Inflammatory macrophage treated with lipopolysaccharide for 4 hours (primary cell): ENCODE results near the gene PIGX.

ENCODE experiments used
- DNase-seq: peaks from one replicate; pipeline ENCODE4 v3.0.0-alpha.2; 2020

The PIGX gene

DNA sequence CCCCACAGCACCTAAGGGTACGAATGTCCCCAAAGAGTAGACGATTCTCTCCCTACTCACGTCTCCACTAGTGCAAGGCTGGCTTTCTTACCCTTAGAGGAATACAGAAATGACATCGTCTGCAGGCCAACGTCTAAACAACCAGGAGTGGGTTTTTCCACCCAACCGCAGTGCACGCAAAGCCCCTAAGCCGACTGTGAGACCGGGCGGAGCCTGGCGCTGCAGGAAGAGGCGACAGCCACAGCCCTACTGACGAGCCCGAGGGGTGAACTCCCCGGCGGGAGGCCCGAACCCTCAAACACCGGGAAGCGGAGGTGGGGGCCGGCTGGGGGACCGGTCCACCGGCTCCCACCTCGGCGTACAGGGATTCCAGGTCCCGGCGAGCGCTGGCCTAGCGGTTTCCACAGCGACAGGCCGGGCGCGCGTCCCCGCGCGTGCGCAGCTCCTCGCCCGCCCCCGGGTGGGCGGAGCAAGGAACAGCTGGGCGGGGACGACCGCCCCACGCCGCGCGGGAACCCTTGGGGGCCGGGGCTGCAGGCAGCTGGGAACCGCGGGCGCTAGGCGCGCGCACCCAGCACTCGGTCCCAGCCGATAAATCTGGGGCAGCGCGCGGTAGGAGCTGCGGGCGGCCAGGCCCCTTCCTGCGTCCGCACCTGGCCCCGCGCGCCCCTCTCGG, at the start of gene PIGX, which contains the start of gene CEP19:
Gene PIGX, plus strand, starts transcription at position 540 of the 676 bp plus-strand sequence.
Gene CEP19, minus strand, starts transcription at position 413 of the 676 bp plus-strand sequence. CDS start 3,593 bp downstream, outside the sequence.
- DNase-seq: peak; percentile 87

- DNase-seq: no peak
Measured at GRCh38 chr3:196662711-196663571, 49.2 kb upstream of the PIGX start.

DNA sequence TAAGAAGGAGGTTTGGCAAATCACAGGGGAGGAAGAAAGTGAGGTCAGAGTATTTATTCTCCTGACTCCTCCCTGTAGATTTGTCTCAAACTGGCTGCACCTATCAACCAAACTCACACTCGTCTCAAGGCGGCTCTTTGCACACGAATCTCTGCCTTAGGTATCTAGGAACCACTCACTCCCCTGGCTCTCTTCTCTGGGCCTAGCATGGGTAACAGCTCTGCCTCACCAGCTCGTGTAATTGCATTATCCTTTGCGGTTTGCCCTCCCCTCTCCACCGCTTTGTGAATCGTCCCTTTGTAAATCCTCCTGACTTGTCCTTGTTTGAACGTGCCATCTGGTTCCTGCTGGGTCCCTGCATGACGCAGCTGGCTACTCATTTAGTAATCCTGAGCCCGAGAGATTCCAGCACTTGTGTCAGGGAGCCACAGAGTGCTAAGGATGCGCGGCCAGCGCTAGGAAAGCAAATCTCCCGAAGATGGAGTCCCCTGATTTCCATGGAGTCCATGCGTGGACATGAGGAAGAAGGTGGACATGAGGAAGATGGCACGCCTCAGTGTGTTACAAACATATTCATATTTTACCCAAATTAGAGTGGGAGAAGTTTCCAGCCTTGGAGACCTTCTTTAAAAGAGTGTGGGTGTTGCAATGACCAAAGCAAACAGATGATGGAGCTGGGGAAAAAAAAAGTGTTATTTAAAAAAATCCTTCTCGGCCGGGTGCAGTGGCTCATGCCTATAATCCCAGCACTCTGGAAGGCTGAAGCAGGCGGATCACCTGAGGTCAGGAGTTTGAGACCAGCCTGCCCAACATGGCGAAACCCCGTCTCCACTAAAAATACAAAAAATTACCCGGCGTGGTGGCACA, 45.9 kb upstream of the PIGX start:
- DNase-seq: no peak

- DNase-seq: no peak
Measured at GRCh38 chr3:196667056-196667825, 44.9 kb upstream of the PIGX start.

GRCh38 chr3:196670339-196670738, 41.8 kb upstream of the PIGX start:
- DNase-seq: peak; percentile 44

GRCh38 chr3:196673632-196674031, 38.5 kb upstream of the PIGX start:
- no peak for DNase-seq

- peak; percentile 67 for DNase-seq
Measured at GRCh38 chr3:196677353-196677752, 34.8 kb upstream of the PIGX start.

- DNase-seq: peak; percentile 79
Measured at GRCh38 chr3:196677931-196678330, 34.2 kb upstream of the PIGX start.

DNA sequence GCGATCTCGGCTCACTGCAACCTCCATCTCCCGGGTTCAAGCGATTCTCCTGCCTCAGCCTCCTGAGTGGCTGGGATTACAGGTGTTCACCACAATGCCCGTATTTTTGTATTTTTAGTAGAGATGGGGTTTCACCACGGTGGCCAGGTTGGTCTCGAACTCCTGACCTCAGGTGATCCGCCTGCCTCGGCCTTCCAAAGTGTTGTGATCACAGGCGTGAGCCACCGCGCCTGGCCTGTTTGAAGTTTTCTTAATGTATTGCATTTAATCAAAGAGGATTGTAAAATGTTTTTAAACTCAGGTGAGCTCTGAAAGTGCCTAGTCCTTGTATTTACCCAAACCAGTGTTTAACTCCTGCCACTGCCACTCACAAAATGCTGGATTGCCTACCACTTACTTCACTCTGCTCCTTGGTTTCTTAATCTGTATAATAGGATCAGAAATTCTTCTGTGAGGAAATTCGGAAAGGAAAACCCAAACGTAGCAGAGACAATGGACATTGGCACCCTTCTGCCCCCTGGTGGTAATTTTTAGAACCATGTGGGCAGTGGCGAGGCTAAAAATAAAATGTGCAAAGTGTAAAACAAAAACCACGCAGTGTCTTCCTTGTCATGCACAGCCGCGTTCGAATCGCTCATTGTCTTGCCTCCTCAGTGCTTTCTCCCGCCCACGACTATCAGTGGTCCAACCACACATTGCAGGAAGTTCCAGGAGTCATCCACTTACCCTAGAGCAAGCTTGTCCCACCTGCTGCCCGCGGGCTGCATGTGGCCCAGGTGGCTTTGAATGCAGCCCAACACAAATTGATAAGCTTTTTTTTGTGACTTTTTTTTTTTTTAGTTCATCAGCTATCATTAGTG, 27.4 kb upstream of the PIGX start:
- peak; percentile 85 for DNase-seq

DNA sequence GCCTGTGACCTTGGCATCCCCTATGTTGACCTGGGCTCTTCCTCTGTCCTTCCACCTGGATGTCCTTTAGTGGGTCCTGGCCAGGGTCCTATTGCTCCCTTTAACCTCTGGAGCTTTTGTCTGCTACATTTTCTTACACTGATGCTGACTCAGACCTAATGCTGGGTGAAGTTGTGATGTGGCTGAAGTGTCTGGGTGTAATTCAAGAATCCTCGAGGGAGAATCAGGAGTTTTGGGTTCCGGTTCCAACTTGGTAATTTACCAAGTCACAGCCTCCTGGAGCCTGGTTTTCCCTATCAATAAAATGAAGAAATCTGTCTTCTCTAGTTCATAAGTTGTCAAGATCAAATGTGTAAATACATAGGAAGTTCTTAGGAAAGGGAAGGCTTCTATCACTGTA, 25.7 kb upstream of the PIGX start:
- no peak for DNase-seq

DNA sequence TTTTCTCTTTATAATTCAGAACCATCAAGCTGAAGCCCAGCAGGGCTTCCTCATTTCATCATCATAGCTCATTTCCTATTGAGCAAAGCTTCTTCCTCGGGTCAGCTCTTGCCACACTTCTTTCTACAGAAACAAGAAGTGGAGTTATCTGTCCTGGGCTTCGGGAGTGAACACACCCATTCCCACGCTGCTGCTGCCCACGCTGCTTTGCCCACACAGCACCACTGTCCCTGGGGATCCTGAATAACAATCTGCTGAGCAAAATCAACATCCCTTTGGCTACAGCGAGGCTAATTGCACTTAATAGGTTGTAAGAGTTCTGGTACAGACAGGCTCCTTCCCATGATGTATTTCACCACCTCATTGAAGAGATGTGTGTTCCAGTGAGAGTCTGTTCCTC, 23.8 kb upstream of the PIGX start:
- peak; percentile 98 for DNase-seq

- DNase-seq: peak; percentile 76
Measured at GRCh38 chr3:196689941-196690660, 22.1 kb upstream of the PIGX start.

DNA sequence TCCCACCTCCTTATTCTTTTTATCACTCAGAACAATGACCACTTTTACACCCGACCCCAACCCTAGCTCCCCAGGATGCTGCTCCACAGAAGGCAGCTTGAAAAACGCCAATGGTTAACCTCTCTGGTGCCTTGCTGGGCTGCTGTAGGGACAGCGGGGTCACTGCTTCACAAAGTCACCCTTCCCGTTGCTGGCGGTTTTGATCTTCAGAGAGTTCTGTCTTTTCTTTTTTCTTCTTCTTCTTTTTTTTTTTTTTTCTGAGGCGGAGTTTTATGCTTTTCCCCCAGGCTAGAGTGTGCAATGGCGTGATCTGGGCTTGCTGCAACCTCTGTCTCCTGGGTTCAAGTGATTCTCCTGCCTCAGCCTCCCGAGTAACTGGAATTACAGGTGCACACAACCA, 20.8 kb upstream of the PIGX start:
- peak; percentile 60 for DNase-seq

DNA sequence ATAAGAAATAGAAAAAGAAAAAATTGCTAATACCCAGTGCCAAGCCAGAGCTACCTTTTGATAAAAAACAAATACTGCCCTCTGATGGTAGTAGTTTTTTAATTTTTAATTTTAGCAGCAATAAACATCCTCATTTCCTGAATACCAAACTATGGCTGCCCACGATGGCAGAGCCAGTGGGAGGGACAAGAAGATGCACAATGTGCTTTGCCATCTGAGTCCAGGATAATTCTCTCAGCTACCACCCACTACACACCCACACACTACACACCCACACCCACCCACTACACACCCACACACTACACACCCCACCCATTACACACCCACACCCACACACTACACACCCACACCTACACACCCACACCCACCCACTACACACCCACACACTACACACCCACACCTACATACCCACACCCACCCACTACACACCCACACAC, 18.0 kb upstream of the PIGX start:
- DNase-seq: peak; percentile 55

GRCh38 chr3:196694941-196695848, 17.0 kb upstream of the PIGX start:
- no peak for DNase-seq

- peak; percentile 14 for DNase-seq
Measured at GRCh38 chr3:196695849-196696226, 16.3 kb upstream of the PIGX start.

DNA sequence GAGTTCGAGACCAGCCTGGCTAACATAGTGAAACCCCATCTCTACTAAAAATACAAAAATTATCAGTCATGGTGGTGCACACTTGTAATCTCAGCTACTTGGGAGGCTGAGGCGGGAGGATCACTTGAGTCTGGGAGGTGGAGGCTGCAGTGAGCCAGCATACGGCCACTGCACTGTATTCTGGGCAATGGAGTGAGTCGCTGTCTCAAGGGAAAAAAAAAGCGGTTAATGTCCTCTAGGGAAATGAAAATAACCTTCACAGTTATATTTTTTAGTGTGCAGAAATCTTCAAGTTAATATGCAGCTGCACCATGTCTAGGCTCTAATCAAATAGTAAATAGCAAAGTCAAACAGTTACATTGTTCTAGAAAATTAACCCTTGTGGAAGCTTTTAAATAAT, 14.9 kb upstream of the PIGX start:
- no peak for DNase-seq

GRCh38 chr3:196699749-196700148, 12.4 kb upstream of the PIGX start:
- no peak for DNase-seq

- DNase-seq: no peak
Measured at GRCh38 chr3:196700801-196701200, 11.4 kb upstream of the PIGX start.
